Upper lobe of left lung (tissue), 4 donors: ENCODE data around the gene GUCY2C.

Source experiments
- POLR2A ChIP-seq, 4 donors: fragments of 450-650 bp; IDR thresholded peaks; one replicate each; pipeline ENCODE4 v1.5.1; 2016 to 2017; ENCODE audit warnings: antibody characterized with exemption in 4 of 4, mild to moderate bottlenecking in 2 of 4
- POLR2AphosphoS5 ChIP-seq, 2 donors: sonication (generic); formaldehyde crosslinking; IDR thresholded peaks; one replicate each; pipeline ENCODE4 v1.5.1; 2017; ENCODE audit warnings: antibody characterized with exemption in 2 of 2
- TF ChIP-seq, protein P1 (sequence below), 6 experiments: fragments of 450-650 bp in 4 of 6; fragments of 200-600 bp in 2 of 6; sonication (generic) in 2 of 6; IDR thresholded peaks; one replicate each; pipeline ENCODE4 v1.5.1; 2016 to 2019; ENCODE audit warnings: antibody characterized with exemption in 6 of 6

GRCh38 chr12:14612898-14613445 lies 83.4 kb downstream of the GUCY2C start:
- TF ChIP-seq POLR2AphosphoS5 (IDR thresholded peaks at IDR 0.05) (no peak), POLR2A (IDR thresholded peaks at IDR 0.05) (no peak)
- TF ChIP-seq, protein P1, sequence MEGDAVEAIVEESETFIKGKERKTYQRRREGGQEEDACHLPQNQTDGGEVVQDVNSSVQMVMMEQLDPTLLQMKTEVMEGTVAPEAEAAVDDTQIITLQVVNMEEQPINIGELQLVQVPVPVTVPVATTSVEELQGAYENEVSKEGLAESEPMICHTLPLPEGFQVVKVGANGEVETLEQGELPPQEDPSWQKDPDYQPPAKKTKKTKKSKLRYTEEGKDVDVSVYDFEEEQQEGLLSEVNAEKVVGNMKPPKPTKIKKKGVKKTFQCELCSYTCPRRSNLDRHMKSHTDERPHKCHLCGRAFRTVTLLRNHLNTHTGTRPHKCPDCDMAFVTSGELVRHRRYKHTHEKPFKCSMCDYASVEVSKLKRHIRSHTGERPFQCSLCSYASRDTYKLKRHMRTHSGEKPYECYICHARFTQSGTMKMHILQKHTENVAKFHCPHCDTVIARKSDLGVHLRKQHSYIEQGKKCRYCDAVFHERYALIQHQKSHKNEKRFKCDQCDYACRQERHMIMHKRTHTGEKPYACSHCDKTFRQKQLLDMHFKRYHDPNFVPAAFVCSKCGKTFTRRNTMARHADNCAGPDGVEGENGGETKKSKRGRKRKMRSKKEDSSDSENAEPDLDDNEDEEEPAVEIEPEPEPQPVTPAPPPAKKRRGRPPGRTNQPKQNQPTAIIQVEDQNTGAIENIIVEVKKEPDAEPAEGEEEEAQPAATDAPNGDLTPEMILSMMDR (IDR thresholded peaks at IDR 0.05) = no peak
